ACC112 (cell line): ENCODE measurements around the gene DSCAM.

Experiments used
- H2AFZ ChIP-seq: fragments of 200-600 bp; sonication (generic); one replicate; pipeline ENCODE4 v1.6.0; 2017; ENCODE audit warnings: antibody characterized with exemption, low read length; ENCODE audit not compliant: unreplicated experiment
- H3K27ac ChIP-seq: fragments of 200-600 bp; sonication (generic); 2 replicates; pipeline ENCODE4 v1.5.1; 2014; ENCODE audit warnings: low read depth, mild to moderate bottlenecking, antibody characterized with exemption, low read length, moderate library complexity
- H3K27me3 ChIP-seq: fragments of 200-600 bp; sonication (generic); 2 replicates; pipeline ENCODE4 v1.6.1; 2014; ENCODE audit warnings: mild to moderate bottlenecking, antibody characterized with exemption, low read length, moderate library complexity, mixed read lengths; ENCODE audit not compliant: insufficient read depth
- H3K36me3 ChIP-seq: fragments of 200-600 bp; sonication (generic); 2 replicates; pipeline ENCODE4 v1.6.1; 2016; ENCODE audit warnings: mild to moderate bottlenecking, antibody characterized with exemption, low read length, moderate library complexity, mixed read lengths; ENCODE audit not compliant: insufficient read depth
- H3K4me1 ChIP-seq: fragments of 200-600 bp; sonication (generic); one replicate; pipeline ENCODE4 v1.6.1; 2016; ENCODE audit warnings: low read length, mixed read lengths; ENCODE audit not compliant: insufficient read depth, unreplicated experiment, control insufficient read depth
- H3K4me3 ChIP-seq: fragments of 200-600 bp; sonication (generic); 2 replicates; pipeline ENCODE4 v1.5.1; 2014; ENCODE audit warnings: mild to moderate bottlenecking, low read depth, low read length
- H3K79me2 ChIP-seq: fragments of 200-600 bp; sonication (generic); one replicate; pipeline ENCODE4 v1.6.0; 2016; ENCODE audit warnings: low read length; ENCODE audit not compliant: control insufficient read depth, unreplicated experiment, insufficient read depth

DSCAM gene

GRCh38 chr21:39980241-39980820, 866.6 kb downstream of the DSCAM start:
- Histone ChIP-seq H3K27me3 (no peaks in the 10 kb centered on the region), H3K4me1 (no peaks in the 10 kb centered on the region), H3K79me2 (no peaks in the 10 kb centered on the region), H3K4me3 (no peak overlapping the region), H2AFZ (no peak overlapping the region), H3K27ac (no peak overlapping the region), H3K36me3 (no peaks in the 10 kb centered on the region)

- Histone ChIP-seq H3K27me3 (no peaks in the 10 kb centered on the region), H3K27ac (no peak overlapping the region), H3K36me3 (no peaks in the 10 kb centered on the region), H3K4me3 (no peak overlapping the region), H3K79me2 (no peaks in the 10 kb centered on the region), H2AFZ (no peak overlapping the region), H3K4me1 (no peaks in the 10 kb centered on the region)
Observed at GRCh38 chr21:39979321-39979720, 867.6 kb downstream of the DSCAM start.

DNA sequence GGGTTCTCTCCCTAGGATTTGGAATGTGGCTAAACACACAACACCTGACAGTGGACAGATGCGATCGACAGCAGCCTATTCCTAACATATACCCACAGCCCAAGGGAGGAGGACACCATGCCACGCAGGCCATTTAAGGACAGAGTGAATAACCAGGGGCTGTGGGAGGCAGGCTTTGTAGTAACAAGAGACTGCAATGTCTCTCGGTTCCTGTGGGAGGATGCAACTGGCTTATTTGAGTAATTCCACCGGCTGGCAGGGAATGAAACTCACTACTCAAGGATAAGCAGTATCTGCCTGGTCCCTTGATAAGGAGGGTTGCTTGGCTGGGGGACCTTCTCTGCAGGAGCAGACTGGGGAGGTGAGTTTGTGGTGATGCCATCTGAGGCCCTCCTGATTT, 870.2 kb downstream of the DSCAM start:
- H2AFZ ChIP-seq, result no peak overlapping the region
- H3K27me3 ChIP-seq, result no peaks in the 10 kb centered on the region
- H3K4me1 ChIP-seq, result no peaks in the 10 kb centered on the region
- no peaks in the 10 kb centered on the region for H3K79me2 ChIP-seq
- H3K27ac ChIP-seq, result no peak overlapping the region
- H3K4me3 ChIP-seq, result no peak overlapping the region
- H3K36me3 ChIP-seq, result no peaks in the 10 kb centered on the region

- Histone ChIP-seq H3K27ac (no peak overlapping the region), H2AFZ (no peak overlapping the region), H3K79me2 (no peaks in the 10 kb centered on the region), H3K4me3 (no peak overlapping the region), H3K4me1 (no peaks in the 10 kb centered on the region), H3K27me3 (no peaks in the 10 kb centered on the region), H3K36me3 (no peaks in the 10 kb centered on the region)
Observed at GRCh38 chr21:39972976-39973770, 873.8 kb downstream of the DSCAM start.

DNA sequence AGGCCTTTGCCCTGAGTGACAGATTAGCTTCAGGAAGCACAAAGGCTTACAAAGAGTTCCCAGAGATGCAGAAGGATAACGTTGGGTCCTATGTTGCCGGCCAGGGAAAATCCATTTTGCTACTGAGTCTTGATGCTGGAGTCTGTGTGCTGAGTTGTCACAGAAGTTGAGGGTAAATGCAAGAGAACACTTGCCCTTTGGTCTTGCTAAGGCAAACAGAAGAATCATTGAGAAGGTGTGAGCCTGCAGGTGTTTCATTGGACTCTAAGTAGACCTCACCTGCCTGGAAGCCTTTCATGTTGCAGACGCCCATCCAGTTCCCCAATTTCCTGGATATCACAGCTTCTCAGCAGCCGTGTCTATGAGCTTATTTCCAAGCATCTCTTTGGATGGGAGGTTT, 874.5 kb downstream of the DSCAM start:
- Histone ChIP-seq H3K4me3 (no peak overlapping the region), H3K27ac (no peak overlapping the region), H3K4me1 (no peaks in the 10 kb centered on the region), H3K36me3 (no peaks in the 10 kb centered on the region), H3K79me2 (no peaks in the 10 kb centered on the region), H2AFZ (no peak overlapping the region), H3K27me3 (no peaks in the 10 kb centered on the region)

DNA sequence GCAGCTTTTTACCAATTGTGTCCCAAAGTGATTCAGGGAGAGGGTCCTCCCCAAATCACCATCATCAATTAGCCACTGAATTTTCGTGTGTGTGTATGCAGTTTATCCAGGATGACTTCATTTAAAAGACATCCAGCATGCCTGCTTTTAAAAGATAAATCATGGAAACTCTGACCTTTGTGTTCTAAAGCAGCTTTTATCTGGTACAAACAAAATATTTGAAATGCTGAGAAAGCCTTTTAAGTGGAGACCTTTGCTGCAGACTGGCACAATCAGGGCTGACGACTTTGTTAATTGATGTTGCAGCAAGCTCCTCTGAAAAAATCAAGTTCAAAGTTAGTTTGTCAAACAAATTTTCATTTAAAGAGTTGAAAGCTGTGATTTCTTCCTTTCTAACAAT, 875.0 kb downstream of the DSCAM start:
- H3K4me3 ChIP-seq, result no peak overlapping the region
- no peaks in the 10 kb centered on the region for H3K79me2 ChIP-seq
- H3K27me3 ChIP-seq, result no peaks in the 10 kb centered on the region
- no peaks in the 10 kb centered on the region for H3K4me1 ChIP-seq
- H2AFZ ChIP-seq, result no peak overlapping the region
- no peak overlapping the region for H3K27ac ChIP-seq
- H3K36me3 ChIP-seq, result no peaks in the 10 kb centered on the region

DNA sequence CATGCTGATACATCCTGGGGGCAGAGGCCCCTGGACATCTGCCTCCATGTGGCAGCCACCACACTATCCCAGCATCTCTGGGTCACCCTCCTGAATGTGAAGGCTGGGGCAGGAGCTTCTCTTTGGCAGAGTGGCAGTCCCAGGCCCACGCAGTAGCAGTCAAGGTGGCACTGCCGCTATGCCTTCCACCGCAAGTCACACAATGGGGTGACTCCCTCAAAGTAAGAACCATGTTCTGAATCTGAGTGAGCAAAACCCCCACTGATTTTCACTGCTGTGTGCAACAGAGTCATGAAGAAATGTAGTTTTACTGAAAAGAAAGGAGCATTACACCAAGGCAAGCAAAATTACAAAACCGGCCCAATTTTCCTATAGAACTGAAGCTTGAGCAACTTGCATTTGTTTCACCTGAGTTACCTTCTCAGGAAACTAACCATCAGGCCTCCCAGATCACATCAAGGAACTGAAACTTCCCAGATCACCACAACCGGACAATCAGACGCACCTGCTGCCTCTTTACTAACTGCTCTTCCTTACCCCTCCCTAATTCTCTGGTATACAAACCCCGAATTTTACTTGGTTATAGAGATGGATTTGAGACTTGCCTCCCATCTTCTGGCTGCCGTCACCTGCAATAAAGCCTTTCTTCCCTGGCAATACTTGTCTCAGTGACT, 877.1 kb downstream of the DSCAM start:
- H3K4me1 ChIP-seq, result no peaks in the 10 kb centered on the region
- no peaks in the 10 kb centered on the region for H3K27me3 ChIP-seq
- H3K79me2 ChIP-seq, result no peaks in the 10 kb centered on the region
- H3K36me3 ChIP-seq, result no peaks in the 10 kb centered on the region
- H3K4me3 ChIP-seq, result no peak overlapping the region
- H3K27ac ChIP-seq, result no peak overlapping the region
- no peak overlapping the region for H2AFZ ChIP-seq

DNA sequence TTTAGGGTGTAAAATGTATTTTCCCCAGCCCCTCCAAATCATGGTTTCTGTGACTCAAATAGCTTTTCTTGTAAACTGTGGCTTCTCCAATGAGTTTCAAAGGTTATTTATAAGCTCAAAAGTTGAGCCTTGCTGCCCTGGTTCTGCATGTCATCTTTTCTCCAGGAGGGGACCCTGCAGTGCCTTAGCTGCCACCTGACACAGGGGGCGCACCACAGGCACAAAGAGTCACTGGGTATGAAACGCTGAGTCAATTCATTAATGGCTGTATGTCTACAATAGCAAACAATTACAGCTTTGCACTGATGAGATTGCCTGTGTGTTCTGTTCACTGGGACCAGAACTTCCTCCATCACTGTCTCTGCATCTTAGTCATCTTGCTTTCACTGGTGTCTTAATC, 878.9 kb downstream of the DSCAM start:
- Histone ChIP-seq H3K79me2 (no peaks in the 10 kb centered on the region), H3K36me3 (no peaks in the 10 kb centered on the region), H3K4me3 (no peak overlapping the region), H3K27me3 (no peaks in the 10 kb centered on the region), H3K4me1 (no peaks in the 10 kb centered on the region), H2AFZ (no peak overlapping the region), H3K27ac (no peak overlapping the region)

- Histone ChIP-seq H3K79me2 (no peaks in the 10 kb centered on the region), H3K36me3 (no peaks in the 10 kb centered on the region), H3K4me3 (no peak overlapping the region), H3K27me3 (no peaks in the 10 kb centered on the region), H3K4me1 (no peaks in the 10 kb centered on the region), H3K27ac (no peak overlapping the region), H2AFZ (no peak overlapping the region)
Observed at GRCh38 chr21:39966786-39967185, 880.2 kb downstream of the DSCAM start.

- H3K27me3 ChIP-seq, result no peaks in the 10 kb centered on the region
- no peak overlapping the region for H3K27ac ChIP-seq
- no peaks in the 10 kb centered on the region for H3K36me3 ChIP-seq
- no peak overlapping the region for H2AFZ ChIP-seq
- no peaks in the 10 kb centered on the region for H3K79me2 ChIP-seq
- no peak overlapping the region for H3K4me3 ChIP-seq
- H3K4me1 ChIP-seq, result no peaks in the 10 kb centered on the region
Observed at GRCh38 chr21:39965026-39965425, 881.9 kb downstream of the DSCAM start.

DNA sequence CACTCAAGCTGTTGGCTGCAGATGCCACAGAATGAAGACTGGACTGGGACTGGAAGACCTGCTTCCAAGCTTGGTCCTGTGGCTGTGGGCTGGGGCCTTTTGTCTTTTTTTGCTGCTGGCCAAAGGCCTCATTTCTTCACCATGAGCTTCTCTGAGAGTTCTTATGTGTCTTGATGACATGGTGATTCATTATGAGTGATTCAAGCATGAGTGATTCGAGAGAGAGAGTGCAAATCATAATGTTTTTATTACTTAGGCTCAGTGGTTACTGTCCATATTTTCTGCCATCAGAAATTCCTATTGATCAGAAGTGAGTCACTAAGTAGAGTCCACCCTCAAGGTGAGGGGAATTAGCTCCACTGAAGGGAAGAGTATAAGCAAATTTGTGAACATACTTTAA, 885.7 kb downstream of the DSCAM start:
- Histone ChIP-seq H3K27ac (no peak overlapping the region), H3K27me3 (no peaks in the 10 kb centered on the region), H3K4me3 (no peak overlapping the region), H3K4me1 (no peaks in the 10 kb centered on the region), H3K36me3 (no peaks in the 10 kb centered on the region), H3K79me2 (no peaks in the 10 kb centered on the region), H2AFZ (no peak overlapping the region)
